ENCODE data around the gene PPM1H. TPM values are rescaled to one million over a fixed set of nuclear protein-coding genes. Genes with fewer than 3 reads are reported as not detected.
"Not testable (repeated sequence)": the region's sequence is repeated elsewhere in the genome, so short reads cannot be mapped to it uniquely, and the experiment has no call there.

The PPM1H gene
- total RNA-seq, 1 donor from 2014 or later = 31.0 TPM

GRCh38 chr12:62976110-62976662 is 41.2 kb upstream of the PPM1H start:
- no peaks in the 10 kb centered on the region for H3K9me3 Mint-ChIP-seq
- H3K4me1 Mint-ChIP-seq (ENCODE audit: unreplicated experiment) = peaks cover 9% of the 10 kb centered on the region
- no peaks in the 10 kb centered on the region for H3K27me3 Mint-ChIP-seq
- no peak overlapping the region for H3K4me3 Mint-ChIP-seq
- no peak overlapping the region for H3K27ac Mint-ChIP-seq
- H3K36me3 Mint-ChIP-seq = no peaks in the 10 kb centered on the region
- TF ChIP-seq CTCF (conservative IDR thresholded peaks at IDR 0.05) = no peak
- DNase-seq (ENCODE audit: extremely low spot score, unreplicated experiment) = no peak

- H3K36me3 Mint-ChIP-seq = no peaks in the 10 kb centered on the region
- peaks cover 17% of the 10 kb centered on the region for H3K4me1 Mint-ChIP-seq (ENCODE audit: unreplicated experiment)
- H3K27ac Mint-ChIP-seq = no peak overlapping the region
- DNase-seq (ENCODE audit: extremely low spot score, unreplicated experiment) = no peak
- TF ChIP-seq CTCF (conservative IDR thresholded peaks at IDR 0.05) = no peak
- H3K9me3 Mint-ChIP-seq = no peaks in the 10 kb centered on the region
- no peak overlapping the region for H3K4me3 Mint-ChIP-seq
- H3K27me3 Mint-ChIP-seq = no peaks in the 10 kb centered on the region
Measured at GRCh38 chr12:62971769-62972525, 37.0 kb upstream of the PPM1H start.

- Mint-ChIP-seq H3K36me3 (peaks cover 3% of the 10 kb centered on the region), H3K4me3 (no peak overlapping the region), H3K27ac (no peak overlapping the region), H3K27me3 (no peaks in the 10 kb centered on the region), H3K4me1 (ENCODE audit: unreplicated experiment) (peaks cover 24% of the 10 kb centered on the region), H3K9me3 (no peaks in the 10 kb centered on the region)
- DNase-seq (ENCODE audit: extremely low spot score, unreplicated experiment) = no peak
- TF ChIP-seq CTCF (conservative IDR thresholded peaks at IDR 0.05) = no peak
Measured at GRCh38 chr12:62969695-62970094, 34.7 kb upstream of the PPM1H start.

GRCh38 chr12:62967701-62968100 is 32.8 kb upstream of the PPM1H start:
- TF ChIP-seq CTCF (conservative IDR thresholded peaks at IDR 0.05) = no peak
- H3K4me1 Mint-ChIP-seq (ENCODE audit: unreplicated experiment) = peaks cover 27% of the 10 kb centered on the region
- H3K4me3 Mint-ChIP-seq = no peak overlapping the region
- H3K27me3 Mint-ChIP-seq = no peaks in the 10 kb centered on the region
- no peak overlapping the region for H3K27ac Mint-ChIP-seq
- no peak for DNase-seq (ENCODE audit: extremely low spot score, unreplicated experiment)
- H3K36me3 Mint-ChIP-seq = peaks cover 3% of the 10 kb centered on the region
- no peaks in the 10 kb centered on the region for H3K9me3 Mint-ChIP-seq

- peaks cover 26% of the 10 kb centered on the region for H3K4me1 Mint-ChIP-seq (ENCODE audit: unreplicated experiment)
- peak overlapping the region; percentile 64 for H3K27ac Mint-ChIP-seq
- H3K9me3 Mint-ChIP-seq = no peaks in the 10 kb centered on the region
- H3K27me3 Mint-ChIP-seq = no peaks in the 10 kb centered on the region
- H3K4me3 Mint-ChIP-seq = no peak overlapping the region
- no peak for DNase-seq (ENCODE audit: extremely low spot score, unreplicated experiment)
- peaks cover 3% of the 10 kb centered on the region for H3K36me3 Mint-ChIP-seq
- TF ChIP-seq CTCF (conservative IDR thresholded peaks at IDR 0.05) = no peak
Measured at GRCh38 chr12:62966990-62967506, 32.1 kb upstream of the PPM1H start.

- Mint-ChIP-seq H3K27ac (peak overlapping the region; percentile 64), H3K4me1 (ENCODE audit: unreplicated experiment) (peaks cover 20% of the 10 kb centered on the region)
- not testable (repeated sequence) for DNase-seq (ENCODE audit: extremely low spot score, unreplicated experiment); H3K9me3 Mint-ChIP-seq; H3K27me3 Mint-ChIP-seq; H3K4me3 Mint-ChIP-seq; H3K36me3 Mint-ChIP-seq
Measured at GRCh38 chr12:62966446-62966989, 31.6 kb upstream of the PPM1H start.

- not testable (repeated sequence) for DNase-seq (ENCODE audit: extremely low spot score, unreplicated experiment); H3K36me3 Mint-ChIP-seq; H3K9me3 Mint-ChIP-seq; H3K4me3 Mint-ChIP-seq; H3K27me3 Mint-ChIP-seq; H3K27ac Mint-ChIP-seq
- H3K4me1 Mint-ChIP-seq (ENCODE audit: unreplicated experiment) = peaks cover 18% of the 10 kb centered on the region
Measured at GRCh38 chr12:62965700-62966099, 30.8 kb upstream of the PPM1H start.

GRCh38 chr12:62965242-62965641 is 30.3 kb upstream of the PPM1H start:
- H3K36me3 Mint-ChIP-seq; H3K9me3 Mint-ChIP-seq; H3K27ac Mint-ChIP-seq; H3K27me3 Mint-ChIP-seq; H3K4me3 Mint-ChIP-seq; DNase-seq (ENCODE audit: extremely low spot score, unreplicated experiment): not testable (repeated sequence)
- H3K4me1 Mint-ChIP-seq (ENCODE audit: unreplicated experiment) = peaks cover 18% of the 10 kb centered on the region
